ENCODE measurements around the gene ZNF236. TPM values are rescaled to one million over a fixed set of nuclear protein-coding genes. Genes with fewer than 3 reads are reported as not detected.

The ZNF236 gene
- total and polyA plus RNA-seq, 2 of the 13 experiments (the other 11 are each of a cell fraction or from before 2014, with no cell fraction given): 3.0 to 7.2 TPM

DNA sequence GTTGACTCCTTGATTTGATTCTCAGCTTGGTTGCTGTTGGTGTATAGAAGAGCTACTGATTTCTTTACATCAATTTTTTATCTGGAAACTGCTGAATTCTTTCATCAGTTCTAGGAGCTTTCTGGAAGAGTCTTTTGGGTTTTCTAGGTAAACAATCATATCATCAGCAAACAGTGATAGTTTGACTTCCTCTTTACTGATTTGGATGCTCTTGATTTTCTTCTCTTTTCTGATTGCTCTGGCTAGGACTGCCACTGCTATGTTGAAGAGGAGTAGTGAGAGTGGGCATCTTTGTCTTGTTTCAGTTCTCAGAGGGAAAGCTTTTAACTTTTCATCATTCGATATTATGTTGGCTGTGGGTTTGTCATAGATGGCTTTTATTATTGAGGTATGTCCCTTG, 140.5 kb downstream of the ZNF236 start:
- Histone ChIP-seq H3K4me1 (ENCODE audit: insufficient read depth, low read length) (no peaks in the 10 kb centered on the region), H3K27me3 (ENCODE audit: control insufficient read depth in 1 of 2, insufficient read depth in 2 of 2, low read length in 2 of 2) (no peaks in the 10 kb centered on the region), H3K4me2 (ENCODE audit: low read depth, low read length) (no peak overlapping the region), H4K20me1 (ENCODE audit: insufficient read depth, low read length) (no peaks in the 10 kb centered on the region), H3K9ac (ENCODE audit: insufficient read depth, low read depth, low read length) (no peak overlapping the region), H2AFZ (ENCODE audit: low read length) (no peak overlapping the region), H3K9me3 (ENCODE audit: low read length) (no peaks in the 10 kb centered on the region), H3K27ac (ENCODE audit: extremely low read length, insufficient read depth, low read length) (no peak overlapping the region), H3K36me3 (replicated peaks in 1 of 2; ENCODE audit: control insufficient read depth in 1 of 2, insufficient read depth in 2 of 2, low read length in 2 of 2) (peaks cover 4 to 11% of the 10 kb centered on the region in 2 experiments; a peak in 4 of 5 replicates), H3K4me3 (replicated peaks in 1 of 3; ENCODE audit: insufficient read depth in 1 of 3, low read depth in 2 of 3, low read length in 3 of 3) (no peak overlapping the region), H3K79me2 (ENCODE audit: insufficient read depth, low read length) (no peaks in the 10 kb centered on the region)
- intact Hi-C loops (cut with micrococcal nuclease; ENCODE audit: unreplicated experiment) (no loop called here), in situ Hi-C loops (cut with HindIII; ENCODE audit: extremely low pct_ligation_motif_present, low pct_unique_long_range_greater_than_20kb) (no loop called here)
- ATAC-seq (no peak), DNase-seq (ENCODE audit: low spot score) (no peak), FAIRE-seq (no peak)
- ChIA-PET POLR2A (no interaction called here), CTCF (ENCODE audit: low intra/inter-chr PET ratio, low total read pairs) (no interaction called here)
- TF ChIP-seq ZNF138 (CRISPR knock-in tag; IDR thresholded peaks at IDR 0.05; ENCODE audit: low read depth) (no peak), NBN (conservative IDR thresholded peaks at IDR 0.05) (no peak), ZNF775 (CRISPR knock-in tag; IDR thresholded peaks at IDR 0.05; ENCODE audit: borderline replicate concordance) (no peak), MAFG (CRISPR knock-in tag; IDR thresholded peaks at IDR 0.05) (no peak), XBP1 (CRISPR knock-in tag; IDR thresholded peaks at IDR 0.05) (no peak)
- WGBS (ENCODE audit: low lambda C conversion rate): 100% methylated on average over 1 of the region's 1 CpG
- no TSS peak for BruUV-seq (replicated peaks)

- POLR2A ChIA-PET: no interaction called here
- FAIRE-seq: no peak
- in situ Hi-C loops (cut with HindIII; ENCODE audit: extremely low pct_ligation_motif_present, low pct_unique_long_range_greater_than_20kb): no loop called here
- TF ChIP-seq SMARCC2 (IDR thresholded peaks at IDR 0.05) (no peak), IRF2 (CRISPR knock-in tag; IDR thresholded peaks at IDR 0.05) (no peak)
- TF ChIP-seq, protein P1, sequence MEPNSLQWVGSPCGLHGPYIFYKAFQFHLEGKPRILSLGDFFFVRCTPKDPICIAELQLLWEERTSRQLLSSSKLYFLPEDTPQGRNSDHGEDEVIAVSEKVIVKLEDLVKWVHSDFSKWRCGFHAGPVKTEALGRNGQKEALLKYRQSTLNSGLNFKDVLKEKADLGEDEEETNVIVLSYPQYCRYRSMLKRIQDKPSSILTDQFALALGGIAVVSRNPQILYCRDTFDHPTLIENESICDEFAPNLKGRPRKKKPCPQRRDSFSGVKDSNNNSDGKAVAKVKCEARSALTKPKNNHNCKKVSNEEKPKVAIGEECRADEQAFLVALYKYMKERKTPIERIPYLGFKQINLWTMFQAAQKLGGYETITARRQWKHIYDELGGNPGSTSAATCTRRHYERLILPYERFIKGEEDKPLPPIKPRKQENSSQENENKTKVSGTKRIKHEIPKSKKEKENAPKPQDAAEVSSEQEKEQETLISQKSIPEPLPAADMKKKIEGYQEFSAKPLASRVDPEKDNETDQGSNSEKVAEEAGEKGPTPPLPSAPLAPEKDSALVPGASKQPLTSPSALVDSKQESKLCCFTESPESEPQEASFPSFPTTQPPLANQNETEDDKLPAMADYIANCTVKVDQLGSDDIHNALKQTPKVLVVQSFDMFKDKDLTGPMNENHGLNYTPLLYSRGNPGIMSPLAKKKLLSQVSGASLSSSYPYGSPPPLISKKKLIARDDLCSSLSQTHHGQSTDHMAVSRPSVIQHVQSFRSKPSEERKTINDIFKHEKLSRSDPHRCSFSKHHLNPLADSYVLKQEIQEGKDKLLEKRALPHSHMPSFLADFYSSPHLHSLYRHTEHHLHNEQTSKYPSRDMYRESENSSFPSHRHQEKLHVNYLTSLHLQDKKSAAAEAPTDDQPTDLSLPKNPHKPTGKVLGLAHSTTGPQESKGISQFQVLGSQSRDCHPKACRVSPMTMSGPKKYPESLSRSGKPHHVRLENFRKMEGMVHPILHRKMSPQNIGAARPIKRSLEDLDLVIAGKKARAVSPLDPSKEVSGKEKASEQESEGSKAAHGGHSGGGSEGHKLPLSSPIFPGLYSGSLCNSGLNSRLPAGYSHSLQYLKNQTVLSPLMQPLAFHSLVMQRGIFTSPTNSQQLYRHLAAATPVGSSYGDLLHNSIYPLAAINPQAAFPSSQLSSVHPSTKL (CRISPR knock-in tag; IDR thresholded peaks at IDR 0.05): no peak
- TF ChIP-seq, protein P2, sequence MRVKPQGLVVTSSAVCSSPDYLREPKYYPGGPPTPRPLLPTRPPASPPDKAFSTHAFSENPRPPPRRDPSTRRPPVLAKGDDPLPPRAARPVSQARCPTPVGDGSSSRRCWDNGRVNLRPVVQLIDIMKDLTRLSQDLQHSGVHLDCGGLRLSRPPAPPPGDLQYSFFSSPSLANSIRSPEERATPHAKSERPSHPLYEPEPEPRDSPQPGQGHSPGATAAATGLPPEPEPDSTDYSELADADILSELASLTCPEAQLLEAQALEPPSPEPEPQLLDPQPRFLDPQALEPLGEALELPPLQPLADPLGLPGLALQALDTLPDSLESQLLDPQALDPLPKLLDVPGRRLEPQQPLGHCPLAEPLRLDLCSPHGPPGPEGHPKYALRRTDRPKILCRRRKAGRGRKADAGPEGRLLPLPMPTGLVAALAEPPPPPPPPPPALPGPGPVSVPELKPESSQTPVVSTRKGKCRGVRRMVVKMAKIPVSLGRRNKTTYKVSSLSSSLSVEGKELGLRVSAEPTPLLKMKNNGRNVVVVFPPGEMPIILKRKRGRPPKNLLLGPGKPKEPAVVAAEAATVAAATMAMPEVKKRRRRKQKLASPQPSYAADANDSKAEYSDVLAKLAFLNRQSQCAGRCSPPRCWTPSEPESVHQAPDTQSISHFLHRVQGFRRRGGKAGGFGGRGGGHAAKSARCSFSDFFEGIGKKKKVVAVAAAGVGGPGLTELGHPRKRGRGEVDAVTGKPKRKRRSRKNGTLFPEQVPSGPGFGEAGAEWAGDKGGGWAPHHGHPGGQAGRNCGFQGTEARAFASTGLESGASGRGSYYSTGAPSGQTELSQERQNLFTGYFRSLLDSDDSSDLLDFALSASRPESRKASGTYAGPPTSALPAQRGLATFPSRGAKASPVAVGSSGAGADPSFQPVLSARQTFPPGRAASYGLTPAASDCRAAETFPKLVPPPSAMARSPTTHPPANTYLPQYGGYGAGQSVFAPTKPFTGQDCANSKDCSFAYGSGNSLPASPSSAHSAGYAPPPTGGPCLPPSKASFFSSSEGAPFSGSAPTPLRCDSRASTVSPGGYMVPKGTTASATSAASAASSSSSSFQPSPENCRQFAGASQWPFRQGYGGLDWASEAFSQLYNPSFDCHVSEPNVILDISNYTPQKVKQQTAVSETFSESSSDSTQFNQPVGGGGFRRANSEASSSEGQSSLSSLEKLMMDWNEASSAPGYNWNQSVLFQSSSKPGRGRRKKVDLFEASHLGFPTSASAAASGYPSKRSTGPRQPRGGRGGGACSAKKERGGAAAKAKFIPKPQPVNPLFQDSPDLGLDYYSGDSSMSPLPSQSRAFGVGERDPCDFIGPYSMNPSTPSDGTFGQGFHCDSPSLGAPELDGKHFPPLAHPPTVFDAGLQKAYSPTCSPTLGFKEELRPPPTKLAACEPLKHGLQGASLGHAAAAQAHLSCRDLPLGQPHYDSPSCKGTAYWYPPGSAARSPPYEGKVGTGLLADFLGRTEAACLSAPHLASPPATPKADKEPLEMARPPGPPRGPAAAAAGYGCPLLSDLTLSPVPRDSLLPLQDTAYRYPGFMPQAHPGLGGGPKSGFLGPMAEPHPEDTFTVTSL (CRISPR knock-in tag; IDR thresholded peaks at IDR 0.05; ENCODE audit: borderline replicate concordance): no peak
Measured at GRCh38 chr18:76963936-76964335, 141.6 kb downstream of the ZNF236 start.

More at GRCh38 chr18:76963936-76964335, 141.6 kb downstream of the ZNF236 start:
- H3K9me3 ChIP-seq (ENCODE audit: low read length): no peaks in the 10 kb centered on the region
- WGBS (ENCODE audit: low lambda C conversion rate): 92% methylated on average over 2 of the region's 2 CpGs
- no peaks in the 10 kb centered on the region for H3K79me2 ChIP-seq (ENCODE audit: insufficient read depth, low read length)
- H4K20me1 ChIP-seq (ENCODE audit: insufficient read depth, low read length): no peaks in the 10 kb centered on the region
- no peak for ATAC-seq
- intact Hi-C loops (cut with micrococcal nuclease; ENCODE audit: unreplicated experiment): no loop called here
- no peak overlapping the region for H3K27ac ChIP-seq (ENCODE audit: extremely low read length, insufficient read depth, low read length)
- no peak overlapping the region for H2AFZ ChIP-seq (ENCODE audit: low read length)
- H3K36me3 ChIP-seq (replicated peaks in 1 of 2; ENCODE audit: control insufficient read depth in 1 of 2, insufficient read depth in 2 of 2, low read length in 2 of 2): peaks cover 2 to 17% of the 10 kb centered on the region in 2 experiments
- DNase-seq (ENCODE audit: low spot score): no peak
- no peak overlapping the region for H3K4me3 ChIP-seq (replicated peaks in 1 of 3; ENCODE audit: insufficient read depth in 1 of 3, low read depth in 2 of 3, low read length in 3 of 3)
- no peaks in the 10 kb centered on the region for H3K4me1 ChIP-seq (ENCODE audit: insufficient read depth, low read length)
- no peak overlapping the region for H3K4me2 ChIP-seq (ENCODE audit: low read depth, low read length)
- no TSS peak for BruUV-seq (replicated peaks)
- H3K9ac ChIP-seq (ENCODE audit: insufficient read depth, low read depth, low read length): no peak overlapping the region
- CTCF ChIA-PET (ENCODE audit: low intra/inter-chr PET ratio, low total read pairs): no interaction called here
- H3K27me3 ChIP-seq (ENCODE audit: control insufficient read depth in 1 of 2, insufficient read depth in 2 of 2, low read length in 2 of 2): no peaks in the 10 kb centered on the region
